BE2C (cell line): ENCODE data around the gene GINS2.

Experiments
- DNase-seq: peaks from one replicate; pipeline ENCODE4 v3.0.0-alpha.2; 2020
- H3K27me3 ChIP-seq: fragments of 250-450 bp; sonication (Bioruptor Pico); 2 replicates; pipeline ENCODE4 v1.5.1; 2020; ENCODE audit warnings: mild to moderate bottlenecking
- H3K36me3 ChIP-seq: fragments of 250-450 bp; sonication (Bioruptor Pico); 2 replicates; pipeline ENCODE4 v1.5.1; 2020; ENCODE audit warnings: mild to moderate bottlenecking
- H3K4me1 ChIP-seq: fragments of 250-450 bp; sonication (Bioruptor Pico); 2 replicates; pipeline ENCODE4 v1.5.1; 2020
- H3K4me3 ChIP-seq: 2 replicates; pipeline ENCODE4 v1.5.1; 2011; ENCODE audit warnings: low read depth, low read length
- H3K9me3 ChIP-seq: fragments of 250-450 bp; sonication (Bioruptor Pico); 2 replicates; pipeline ENCODE4 v1.5.1; 2020
- CTCF ChIP-seq: IDR thresholded peaks from 2 replicates; pipeline ENCODE4 v1.5.1; 2012; ENCODE audit warnings: mild to moderate bottlenecking, low read depth, low read length

Gene GINS2

GRCh38 chr16:85707528-85708095, 18.9 kb upstream of the GINS2 start:
- TF ChIP-seq CTCF: no peak
- Histone ChIP-seq H3K4me1 (no peaks in the 10 kb centered on the region), H3K36me3 (no peaks in the 10 kb centered on the region), H3K4me3 (no peak overlapping the region), H3K27me3 (no peaks in the 10 kb centered on the region), H3K9me3 (no peaks in the 10 kb centered on the region; the same call in 1 of the 2 replicates)
- DNase-seq: no peak

- no peak for DNase-seq
- H3K36me3 ChIP-seq: no peaks in the 10 kb centered on the region
- TF ChIP-seq CTCF: no peak
- H3K9me3 ChIP-seq: no peaks in the 10 kb centered on the region
- H3K4me1 ChIP-seq: no peaks in the 10 kb centered on the region
- H3K4me3 ChIP-seq: no peak overlapping the region
- no peaks in the 10 kb centered on the region for H3K27me3 ChIP-seq
These were observed 17.8 kb upstream of the GINS2 start for GRCh38 chr16:85706449-85707034.

GRCh38 chr16:85704900-85705846, 16.4 kb upstream of the GINS2 start:
- Histone ChIP-seq H3K4me1 (no peaks in the 10 kb centered on the region), H3K9me3 (no peaks in the 10 kb centered on the region), H3K4me3 (no peak overlapping the region), H3K27me3 (no peaks in the 10 kb centered on the region), H3K36me3 (no peaks in the 10 kb centered on the region)
- DNase-seq: no peak
- TF ChIP-seq CTCF: no peak

GRCh38 chr16:85704011-85704410, 15.3 kb upstream of the GINS2 start:
- no peaks in the 10 kb centered on the region for H3K9me3 ChIP-seq
- no peak for DNase-seq
- H3K27me3 ChIP-seq: no peaks in the 10 kb centered on the region
- TF ChIP-seq CTCF: no peak
- no peaks in the 10 kb centered on the region for H3K36me3 ChIP-seq
- H3K4me3 ChIP-seq: no peak overlapping the region
- no peaks in the 10 kb centered on the region for H3K4me1 ChIP-seq

GRCh38 chr16:85699628-85700027, 10.9 kb upstream of the GINS2 start:
- TF ChIP-seq CTCF: no peak
- no peak for DNase-seq
- Histone ChIP-seq H3K4me3 (no peak overlapping the region), H3K27me3 (no peaks in the 10 kb centered on the region), H3K4me1 (no peaks in the 10 kb centered on the region), H3K9me3 (no peaks in the 10 kb centered on the region), H3K36me3 (no peaks in the 10 kb centered on the region)
